Naive thymus-derived CD8-positive, alpha-beta T cell (primary cell): Measurements from ENCODE around the gene REEP6. TPM values are rescaled to one million over a fixed set of nuclear protein-coding genes. Genes with fewer than 3 reads are reported as not detected.
"Not testable (repeated sequence)": the region's sequence is repeated elsewhere in the genome, so short reads cannot be mapped to it uniquely, and the experiment has no call there.

Experiments
- ATAC-seq, 2 donors: fragments of 150-1000 bp; cut with Tn5 transposase in 1 of 2; sonication (Bioruptor Pico), chemical (Tn5 transposase) in 1 of 2; 1 replicate in 1 of 2; 2 replicates in 1 of 2; pipeline ENCODE4 v1.10.0; 2021; ENCODE audit warnings: mild to moderate bottlenecking in 2 of 2, moderate library complexity in 2 of 2
- POLR2A ChIA-PET: fragments of 350-600 bp; sonication (Branson Sonifier 250); formaldehyde crosslinking; loops from one replicate; lab custom pipeline; 2021; ENCODE audit warnings: antibody characterized with exemption; lab: Charles Lee
- DNase-seq, 10 donors: peaks; one replicate each; pipeline versions ENCODE4 v3.0.0 to v3.0.0-alpha.2; 2020 to 2022
- H3K27ac Mint-ChIP-seq, 10 donors: one replicate each; pipeline ENCODE4 v1.8.0; 2020 to 2022; ENCODE audit warnings: mild to moderate bottlenecking in 10 of 10, mixed read lengths in 10 of 10, moderate library complexity in 4 of 10, inconsistent platforms in 1 of 10
- H3K27me3 Mint-ChIP-seq, 5 donors: one replicate each; pipeline ENCODE4 v1.8.0; 2021 to 2022; ENCODE audit warnings: mixed read lengths in 5 of 5
- H3K36me3 Mint-ChIP-seq, 3 donors: one replicate each; pipeline ENCODE4 v1.8.0; 2020 to 2022; ENCODE audit warnings: mixed read lengths in 3 of 3, mild to moderate bottlenecking in 2 of 3, inconsistent platforms in 1 of 3
- H3K4me1 Mint-ChIP-seq, 4 donors: one replicate each; pipeline ENCODE4 v1.8.0; 2021 to 2022; ENCODE audit warnings: mixed read lengths in 4 of 4
- H3K4me3 Mint-ChIP-seq, 10 donors: one replicate each; pipeline ENCODE4 v1.8.0; 2020 to 2022; ENCODE audit warnings: mild to moderate bottlenecking in 10 of 10, mixed read lengths in 10 of 10, moderate library complexity in 6 of 10, inconsistent platforms in 1 of 10
- H3K9me3 Mint-ChIP-seq, 9 donors: one replicate each; pipeline ENCODE4 v1.8.0; 2020 to 2022; ENCODE audit warnings: mixed read lengths in 9 of 9, mild to moderate bottlenecking in 3 of 9, inconsistent platforms in 1 of 9, moderate library complexity in 1 of 9
- polyA plus RNA-seq, 3 donors: library from polyadenylated mRNA; unstranded; fragments of 300-500 nt; fragmentation: Illumina TruSeq; gene quantifications; one replicate each; pipeline ENCODE4 v1.2.3, GENCODE V29; 2021
- total RNA-seq, 8 experiments: library from RNA in 2 of 8; stranded (reverse) in 2 of 8; gene quantifications; one replicate each; pipeline ENCODE4 v1.2.3 and lab custom pipeline; 2021 to 2026

REEP6 gene
- total and polyA plus RNA-seq, 5 experiments from 2014 or later: 4.7 to 7.7 (median 4.9) TPM

GRCh38 chr19:1533510-1534150, 42.6 kb downstream of the REEP6 start:
- POLR2A ChIA-PET: interaction anchor here (0.7 kb wide), 1 partner anchor 80 kb away, joined by 5 read pairs; no protein-coding TSS in a partner anchor
- Mint-ChIP-seq H3K27me3 (peaks cover 4 to 60% (median 18%) of the 10 kb centered on the region in 5 donors), H3K36me3 (no peaks in the 10 kb centered on the region), H3K4me3 (no peak overlapping the region), H3K9me3 (no peaks in the 10 kb centered on the region), H3K4me1 (peaks cover 0 to 2% (median 0%) of the 10 kb centered on the region in 4 donors), H3K27ac (peak overlapping the region in 1 of 10 donors; percentile 14)
- DNase-seq: no peak
- ATAC-seq: no peak

DNA sequence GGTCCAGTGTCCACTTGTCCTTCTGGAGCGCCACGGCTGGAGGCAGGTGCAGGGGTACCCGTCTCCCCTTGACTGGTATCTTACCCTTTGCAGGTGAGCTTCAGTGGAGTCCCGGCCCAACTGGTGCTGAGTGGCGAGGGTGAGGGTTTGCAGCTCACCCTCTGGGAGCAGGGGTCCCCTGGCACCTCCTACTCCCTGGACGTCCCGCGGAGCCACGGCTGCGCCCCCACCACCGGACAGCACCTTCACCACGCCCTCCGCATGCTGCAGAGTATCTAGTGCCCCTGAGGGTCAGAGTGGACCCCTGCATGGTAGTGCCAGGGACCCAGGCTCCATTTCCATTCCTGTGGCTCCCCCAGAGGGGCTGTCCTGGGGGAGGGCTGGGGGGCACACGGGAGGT, 44.0 kb downstream of the REEP6 start:
- H3K36me3 Mint-ChIP-seq: no peaks in the 10 kb centered on the region
- no peak overlapping the region for H3K27ac Mint-ChIP-seq
- peaks cover 0 to 2% (median 0%) of the 10 kb centered on the region in 4 donors for H3K4me1 Mint-ChIP-seq
- no peak overlapping the region for H3K4me3 Mint-ChIP-seq
- H3K27me3 Mint-ChIP-seq: peaks cover 4 to 64% (median 14%) of the 10 kb centered on the region in 5 donors
- DNase-seq: no peak
- no peaks in the 10 kb centered on the region for H3K9me3 Mint-ChIP-seq
- POLR2A ChIA-PET: interaction anchor here (0.7 kb wide), 1 partner anchor 125 kb away, joined by 3 read pairs; no protein-coding TSS in a partner anchor
- ATAC-seq: no peak

GRCh38 chr19:1535699-1536098, 44.7 kb downstream of the REEP6 start:
- H3K4me1 Mint-ChIP-seq, DNase-seq, ATAC-seq, H3K27ac Mint-ChIP-seq, H3K4me3 Mint-ChIP-seq, H3K36me3 Mint-ChIP-seq, H3K9me3 Mint-ChIP-seq: not testable (repeated sequence)
- peaks cover 9 to 67% (median 16%) of the 10 kb centered on the region in 5 donors for H3K27me3 Mint-ChIP-seq
- POLR2A ChIA-PET: interaction anchor here (0.7 kb wide), 1 partner anchor 305 kb away, joined by 5 read pairs; no protein-coding TSS in a partner anchor

- POLR2A ChIA-PET: interaction anchor here (0.6 to 0.7 kb wide), 2 partner anchors 181 to 1041 kb away, joined by 3 to 5 read pairs; no protein-coding TSS in a partner anchor
- DNase-seq (no peak), ATAC-seq (no peak)
- Mint-ChIP-seq H3K36me3 (no peaks in the 10 kb centered on the region), H3K27me3 (peaks cover 11 to 62% (median 16%) of the 10 kb centered on the region in 5 donors), H3K4me1 (no peaks in the 10 kb centered on the region), H3K4me3 (no peak overlapping the region), H3K27ac (no peak overlapping the region), H3K9me3 (no peaks in the 10 kb centered on the region)
Measured at GRCh38 chr19:1538978-1539377, 48.0 kb downstream of the REEP6 start.

GRCh38 chr19:1539749-1540148, 48.8 kb downstream of the REEP6 start:
- H3K4me1 Mint-ChIP-seq, ATAC-seq, H3K27ac Mint-ChIP-seq, POLR2A ChIA-PET, H3K36me3 Mint-ChIP-seq, H3K4me3 Mint-ChIP-seq, DNase-seq, H3K9me3 Mint-ChIP-seq: not testable (repeated sequence)
- H3K27me3 Mint-ChIP-seq: peaks cover 11 to 67% (median 16%) of the 10 kb centered on the region in 5 donors

DNA sequence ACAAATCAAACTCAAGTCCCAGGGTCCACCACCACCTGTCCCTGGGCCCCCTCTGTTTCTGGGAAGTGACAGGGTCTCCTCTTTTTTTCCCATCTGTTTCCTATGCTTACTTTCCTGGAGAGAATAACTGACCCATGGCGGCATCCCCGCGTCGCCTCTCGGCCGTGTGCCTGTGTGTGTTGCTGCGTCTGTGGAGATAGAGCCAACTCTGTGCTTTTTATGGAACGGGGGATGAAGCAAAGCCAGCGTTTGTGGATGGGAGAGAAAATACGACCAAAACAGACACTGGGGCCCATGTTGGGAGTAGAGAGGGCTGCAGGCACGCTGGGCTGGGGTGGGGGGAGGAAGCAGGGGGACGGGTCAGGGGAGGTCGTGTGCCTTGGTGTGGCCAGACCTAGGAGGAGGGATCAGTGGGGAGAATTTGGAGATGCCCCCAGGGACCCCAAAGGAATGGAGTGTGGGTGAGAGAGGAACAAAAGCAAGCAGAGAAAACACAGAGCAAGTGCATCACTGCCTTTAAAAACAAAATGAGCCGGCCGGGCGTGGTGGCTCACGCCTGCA, 49.5 kb downstream of the REEP6 start:
- Mint-ChIP-seq H3K36me3 (no peaks in the 10 kb centered on the region), H3K4me1 (no peaks in the 10 kb centered on the region), H3K27me3 (peaks cover 10 to 64% (median 14%) of the 10 kb centered on the region in 5 donors), H3K27ac (peak overlapping the region in 1 of 10 donors; percentile 43), H3K9me3 (no peaks in the 10 kb centered on the region), H3K4me3 (no peak overlapping the region)
- POLR2A ChIA-PET: interaction anchor here (0.7 kb wide), 1 partner anchor 250 kb away, joined by 7 read pairs; no protein-coding TSS in a partner anchor
- DNase-seq (no peak), ATAC-seq (no peak)

Other genes starting within 250 kb of the REEP6 start
- gene ATP5F1D, start 249.4 kb upstream of the REEP6 start, total RNA-seq: 10 to 100 TPM; 83.9 to 89.0 TPM
- 100 to 1,000 TPM; 214 to 264 (median 262) TPM for gene ATP5F1D, start 249.4 kb upstream of the REEP6 start, polyA plus RNA-seq
- gene MIDN, start 242.6 kb upstream of the REEP6 start, total RNA-seq: 10 to 100 TPM; 31.2 to 35.4 TPM
- gene MIDN, start 242.6 kb upstream of the REEP6 start, polyA plus RNA-seq: 1 to 10 TPM; 1.1 to 8.2 (median 6.6) TPM
- gene CIRBP, start 221.8 kb upstream of the REEP6 start, total RNA-seq: 100 to 1,000 TPM; 565 to 579 TPM
- 100 to 1,000 TPM; 204 to 273 (median 262) TPM for gene CIRBP, start 221.8 kb upstream of the REEP6 start, polyA plus RNA-seq
- 10 to 100 TPM; 46.3 to 47.5 TPM for gene FAM174C, start 215.7 kb upstream of the REEP6 start, total RNA-seq
- gene FAM174C, start 215.7 kb upstream of the REEP6 start, polyA plus RNA-seq: 100 to 1,000 TPM in 1 of 3 donors, 10 to 100 TPM in 2; 66.7 to 104 (median 95.5) TPM
- gene EFNA2, start 205.3 kb upstream of the REEP6 start, total RNA-seq: not detected
- gene EFNA2, start 205.3 kb upstream of the REEP6 start, polyA plus RNA-seq: not detected
- 10 to 100 TPM; 65.3 to 74.3 TPM for gene NDUFS7, start 107.3 kb upstream of the REEP6 start, total RNA-seq
- gene NDUFS7, start 107.3 kb upstream of the REEP6 start, polyA plus RNA-seq: 100 to 1,000 TPM; 211 to 233 (median 215) TPM
- 10 to 100 TPM; 14.0 to 18.0 TPM for gene GAMT, start 89.6 kb upstream of the REEP6 start, total RNA-seq
- 10 to 100 TPM; 29.4 to 33.6 (median 30.7) TPM for gene GAMT, start 89.6 kb upstream of the REEP6 start, polyA plus RNA-seq
- gene DAZAP1, start 83.6 kb upstream of the REEP6 start, total RNA-seq: 100 to 1,000 TPM; 166 TPM
- 1 to 10 TPM; 5.9 to 8.5 (median 7.5) TPM for gene DAZAP1, start 83.6 kb upstream of the REEP6 start, polyA plus RNA-seq
- gene RPS15, start 52.8 kb upstream of the REEP6 start, total RNA-seq: 1,000 to 10,000 TPM; 1,886 to 1,928 TPM
- 1,000 to 10,000 TPM; 3,438 to 4,304 (median 3,489) TPM for gene RPS15, start 52.8 kb upstream of the REEP6 start, polyA plus RNA-seq
- under 1 TPM; 0.08 to 0.29 TPM for gene APC2, start 41.1 kb upstream of the REEP6 start, total RNA-seq
- not detected for gene APC2, start 41.1 kb upstream of the REEP6 start, polyA plus RNA-seq
- gene C19orf25, start 12.0 kb upstream of the REEP6 start, total RNA-seq: 10 to 100 TPM; 58.3 to 59.7 TPM
- 10 to 100 TPM; 31.3 to 50.3 (median 32.5) TPM for gene C19orf25, start 12.0 kb upstream of the REEP6 start, polyA plus RNA-seq
- gene PCSK4, start 831 bp upstream of the REEP6 start, total RNA-seq: 10 to 100 TPM; 11.1 to 12.0 TPM
- gene PCSK4, start 831 bp upstream of the REEP6 start, polyA plus RNA-seq: 1 to 10 TPM in 2 of 3 donors, under 1 TPM in 1; 0.35 to 1.3 (median 1.2) TPM
- 1 to 10 TPM; 2.5 to 4.5 TPM for gene ADAMTSL5, start 21.8 kb downstream of the REEP6 start, total RNA-seq
- gene ADAMTSL5, start 21.8 kb downstream of the REEP6 start, polyA plus RNA-seq: 1 to 10 TPM in 2 of 3 donors, under 1 TPM in 1; 0.47 to 2.9 (median 1.7) TPM
- gene PLK5, start 32.9 kb downstream of the REEP6 start, total RNA-seq: not detected
- gene PLK5, start 32.9 kb downstream of the REEP6 start, polyA plus RNA-seq: not detected
- gene MEX3D, start 77.1 kb downstream of the REEP6 start, total RNA-seq: 1 to 10 TPM; 3.0 to 4.4 TPM
- under 1 TPM in 1 of 3 donors, not detected in 2; 0.08 TPM for gene MEX3D, start 77.1 kb downstream of the REEP6 start, polyA plus RNA-seq
- gene MBD3, start 101.7 kb downstream of the REEP6 start, total RNA-seq: 10 to 100 TPM; 74.2 to 77.4 TPM
- 10 to 100 TPM in 2 of 3 donors, 1 to 10 TPM in 1; 9.6 to 23.5 (median 12.8) TPM for gene MBD3, start 101.7 kb downstream of the REEP6 start, polyA plus RNA-seq
- gene UQCR11, start 114.3 kb downstream of the REEP6 start, total RNA-seq: 100 to 1,000 TPM; 130 to 132 TPM
- 100 to 1,000 TPM; 545 to 646 (median 558) TPM for gene UQCR11, start 114.3 kb downstream of the REEP6 start, polyA plus RNA-seq
- 100 to 1,000 TPM in 1 of 2 experiments, 10 to 100 TPM in 1; 97.4 to 102 TPM for gene TCF3, start 161.4 kb downstream of the REEP6 start, total RNA-seq
- gene TCF3, start 161.4 kb downstream of the REEP6 start, polyA plus RNA-seq: 10 to 100 TPM in 2 of 3 donors, 1 to 10 TPM in 1; 7.8 to 33.0 (median 13.0) TPM